K562 (cell line): ENCODE measurements around the gene SYNE1. TPM values are rescaled to one million over a fixed set of nuclear protein-coding genes. Genes with fewer than 3 reads are reported as not detected.

Experiments used
- ATAC-seq: fragments of 200-7000 bp; cut with Tn5 transposase; 3 replicates; pipeline ENCODE4 v1.9.1; 2020; ENCODE audit warnings: moderate library complexity
- BruUV-seq: library from RNA; stranded (reverse); fragments of 400-500 nt; replicated peaks from 2 replicates; lab custom pipeline; 2021; lab: Mats Ljungman, UMichigan
- CTCF ChIA-PET: fragments of 300-600 bp; formaldehyde crosslinking; extraction: SDS; loops from one replicate; lab custom pipeline; 2021; ENCODE audit warnings: low intra/inter-chr PET ratio; lab: Yijun Ruan, JAX
- POLR2A ChIA-PET: fragments of 300-600, 350-650 bp; sonication (Branson Sonifier 250); formaldehyde crosslinking; extraction: SDS; loops from one replicate; lab custom pipeline; 2021; ENCODE audit warnings: antibody characterized with exemption, inconsistent platforms; lab: Yijun Ruan, JAX
- DNase-seq, 4 experiments: peaks; one replicate each; pipeline versions ENCODE4 v3.0.0 to v3.0.0-alpha.2; 2011 to 2018; ENCODE audit warnings: low spot score in 3 of 4, mixed read lengths in 3 of 4; ENCODE audit errors: extremely low read depth in 1 of 4
- FAIRE-seq: peaks from 2 replicates; lab custom pipeline; 2011; peaks lifted over from hg19 to GRCh38; lab: Jason Lieb, UNC
- H2AFZ ChIP-seq: 2 replicates; pipeline ENCODE4 v1.6.0; 2011; ENCODE audit warnings: low read depth, low read length, control low read depth, inconsistent platforms
- H3K27ac ChIP-seq: fragments of 200-600 bp; 3 replicates; pipeline ENCODE4 v1.8.0; 2011; ENCODE audit warnings: low read depth, mild to moderate bottlenecking, control low read depth, inconsistent platforms, low read length, moderate library complexity, mixed read lengths; ENCODE audit errors: extremely low read depth
- H3K27me3 ChIP-seq, 2 experiments: fragments of 300-600 bp in 1 of 2; 2 replicates in 1 of 2; 3 replicates in 1 of 2; pipeline versions ENCODE4 v1.6.0 to v1.8.0; 2011; ENCODE audit warnings: inconsistent platforms in 2 of 2, low read length in 2 of 2, mild to moderate bottlenecking in 1 of 2, mixed read lengths in 1 of 2, moderate library complexity in 1 of 2; ENCODE audit not compliant: control insufficient read depth in 2 of 2, insufficient read depth in 2 of 2
- H3K36me3 ChIP-seq: fragments of 300-600 bp; 3 replicates; pipeline ENCODE4 v1.8.0; 2011; ENCODE audit warnings: mild to moderate bottlenecking, low read length, inconsistent platforms; ENCODE audit not compliant: control insufficient read depth, insufficient read depth
- H3K4me1 ChIP-seq, 2 experiments: fragments of 200-600 bp in 1 of 2; replicated peaks in 1 of 2; 2 replicates in 1 of 2; 3 replicates in 1 of 2; pipeline versions ENCODE4 v1.5.1 to v1.8.0; 2011; ENCODE audit warnings: inconsistent platforms in 2 of 2, low read length in 2 of 2, mild to moderate bottlenecking in 1 of 2, mixed read lengths in 1 of 2, moderate library complexity in 1 of 2; ENCODE audit not compliant: control insufficient read depth in 2 of 2, insufficient read depth in 2 of 2
- H3K4me2 ChIP-seq: 2 replicates; pipeline ENCODE4 v1.6.1; 2011; ENCODE audit warnings: low read length, control low read depth, inconsistent platforms, mixed read lengths; ENCODE audit not compliant: insufficient read depth
- H3K4me3 ChIP-seq: fragments of 200-600 bp; sonication (generic), shearing (Covaris generic); 2 replicates; pipeline ENCODE4 v1.5.1; 2016; ENCODE audit warnings: control low read depth, inconsistent platforms
- H3K79me2 ChIP-seq: fragments of 200-600 bp; 3 replicates; pipeline ENCODE4 v1.8.0; 2011; ENCODE audit warnings: low read length, inconsistent platforms; ENCODE audit not compliant: control insufficient read depth, insufficient read depth
- H3K9ac ChIP-seq, 2 experiments: 2 replicates each; pipeline versions ENCODE4 v1.6.0 to v1.6.1; 2011; ENCODE audit warnings: low read depth in 2 of 2, low read length in 2 of 2, control low read depth in 1 of 2, inconsistent platforms in 1 of 2, mild to moderate bottlenecking in 1 of 2, mixed read lengths in 1 of 2; ENCODE audit not compliant: insufficient read depth in 1 of 2
- H3K9me1 ChIP-seq: one replicate; pipeline ENCODE4 v1.6.0; 2011; ENCODE audit warnings: inconsistent platforms, mild to moderate bottlenecking, low read length, moderate library complexity; ENCODE audit not compliant: control insufficient read depth, insufficient read depth
- H3K9me3 ChIP-seq: replicated peaks from 2 replicates; pipeline ENCODE4 v1.5.1; 2011; ENCODE audit warnings: low read depth, low read length, inconsistent platforms; ENCODE audit not compliant: control insufficient read depth, insufficient read depth
- H4K20me1 ChIP-seq: replicated peaks from 2 replicates; pipeline ENCODE4 v1.6.1; 2011; ENCODE audit warnings: low read length, inconsistent platforms, mixed read lengths; ENCODE audit not compliant: control insufficient read depth, insufficient read depth
- FOXA3 ChIP-seq, 2 experiments: fragments of 450-650 bp in 1 of 2; sonication (generic) in 1 of 2; formaldehyde crosslinking; IDR thresholded peaks in 1 of 2; conservative IDR thresholded peaks in 1 of 2; 2 replicates each; pipeline versions ENCODE4 v1.4.0 to v1.8.0; 2020 to 2022; ENCODE audit warnings: mild to moderate bottlenecking in 2 of 2, missing genetic modification reagents in 1 of 2
- NUFIP1 ChIP-seq: fragments of 450-650 bp; IDR thresholded peaks from 2 replicates; pipeline ENCODE4 v1.6.1; 2018; ENCODE audit not compliant: partially characterized antibody
- PBX2 ChIP-seq, 2 experiments: IDR thresholded peaks in 1 of 2; conservative IDR thresholded peaks in 1 of 2; 2 replicates each; pipeline ENCODE4 v1.6.1; 2016; ENCODE audit warnings: low read depth in 2 of 2, mild to moderate bottlenecking in 1 of 2, missing compliant biosample characterization in 1 of 2, missing genetic modification characterization in 1 of 2, moderate library complexity in 1 of 2
- RFX1 ChIP-seq: fragments of 450-650 bp; IDR thresholded peaks from 2 replicates; pipeline ENCODE4 v1.6.1; 2016; ENCODE audit warnings: mild to moderate bottlenecking, moderate library complexity
- WGBS: fragments of 100-300 bp; shearing (Covaris generic); methylation state at CpG from one replicate; pipeline ENCODE4 v1.1.6; 2016; ENCODE audit warnings: low coverage, mixed read lengths; ENCODE audit not compliant: insufficient coverage; ENCODE audit errors: missing lambda C conversion rate; 5-methylcytosine and 5-hydroxymethylcytosine counted together
- in situ Hi-C: fragments of 300-500 bp; cut with MboI; formaldehyde crosslinking; loops from 4 replicates; pipeline ENCODE4 v1.15.0; 2018; ENCODE audit warnings: inconsistent platforms, mixed read lengths
- intact Hi-C: fragments of 100-400 bp; cut with micrococcal nuclease; formaldehyde crosslinking; loops from 2 replicates; pipeline ENCODE4 v1.14.2; 2022
- polyA plus RNA-seq, 8 experiments: library from polyadenylated mRNA; depleted of rRNA in 4 of 8; stranded (reverse) in 5 of 8; unstranded in 3 of 8; fragments of >200 nt; fragmentation: Nextera tagmentation in 2 of 8; fragmentation: Illumina TruSeq in 1 of 8; extraction: Ambion mirVana in 2 of 8; extraction: Trizol in 1 of 8; gene quantifications; 2 replicates each; pipeline versions ENCODE4 v1.2.1 to v1.2.3, GENCODE V29; 2011 to 2014; ENCODE audit warnings: inconsistent platforms in 1 of 8, missing spikeins in 1 of 8
- total RNA-seq, 7 experiments: library from RNA; depleted of rRNA in 6 of 7; stranded (reverse); fragments of >200 nt in 6 of 7; fragmentation: Illumina TruSeq in 2 of 7; extraction: Trizol in 2 of 7; gene quantifications; 2 replicates each; pipeline versions ENCODE4 v1.2.1 to v1.2.3, GENCODE V29; 2011 to 2021; ENCODE audit warnings: low replicate concordance in 1 of 7
- TF ChIP-seq, protein P1 (sequence below): sonication (generic); formaldehyde crosslinking; IDR thresholded peaks from 2 replicates; pipeline ENCODE4 v1.8.0; 2022; ENCODE audit warnings: missing genetic modification reagents, mild to moderate bottlenecking, borderline replicate concordance

The SYNE1 gene
- total and polyA plus RNA-seq, 9 of the 15 experiments (the other 6 are each of a cell fraction or from before 2014, with no cell fraction given): under 0.01 to 0.42 (median 0.08) TPM; not detected in 1

- TF ChIP-seq, protein P1, sequence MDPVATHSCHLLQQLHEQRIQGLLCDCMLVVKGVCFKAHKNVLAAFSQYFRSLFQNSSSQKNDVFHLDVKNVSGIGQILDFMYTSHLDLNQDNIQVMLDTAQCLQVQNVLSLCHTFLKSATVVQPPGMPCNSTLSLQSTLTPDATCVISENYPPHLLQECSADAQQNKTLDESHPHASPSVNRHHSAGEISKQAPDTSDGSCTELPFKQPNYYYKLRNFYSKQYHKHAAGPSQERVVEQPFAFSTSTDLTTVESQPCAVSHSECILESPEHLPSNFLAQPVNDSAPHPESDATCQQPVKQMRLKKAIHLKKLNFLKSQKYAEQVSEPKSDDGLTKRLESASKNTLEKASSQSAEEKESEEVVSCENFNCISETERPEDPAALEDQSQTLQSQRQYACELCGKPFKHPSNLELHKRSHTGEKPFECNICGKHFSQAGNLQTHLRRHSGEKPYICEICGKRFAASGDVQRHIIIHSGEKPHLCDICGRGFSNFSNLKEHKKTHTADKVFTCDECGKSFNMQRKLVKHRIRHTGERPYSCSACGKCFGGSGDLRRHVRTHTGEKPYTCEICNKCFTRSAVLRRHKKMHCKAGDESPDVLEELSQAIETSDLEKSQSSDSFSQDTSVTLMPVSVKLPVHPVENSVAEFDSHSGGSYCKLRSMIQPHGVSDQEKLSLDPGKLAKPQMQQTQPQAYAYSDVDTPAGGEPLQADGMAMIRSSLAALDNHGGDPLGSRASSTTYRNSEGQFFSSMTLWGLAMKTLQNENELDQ (CRISPR knock-in tag): no peak
- no peak for TF ChIP-seq FOXA3 (CRISPR knock-in tag; conservative IDR thresholded peaks at IDR 0.05 in 1 of 2, IDR thresholded peaks at IDR 0.05 in 1 of 2)
- no peak for TF ChIP-seq NUFIP1
- TF ChIP-seq, all 486 proteins: peak for 0
Observed at GRCh38 chr6:152386131-152386530, 251.0 kb downstream of the SYNE1 start (continued).

- Histone ChIP-seq H3K9ac (no peak overlapping the region), H3K9me3 (no peaks in the 10 kb centered on the region), H3K4me3 (no peak overlapping the region), H4K20me1 (no peaks in the 10 kb centered on the region), H3K27me3 (no peaks in the 10 kb centered on the region), H3K9me1 (no peaks in the 10 kb centered on the region), H3K79me2 (no peaks in the 10 kb centered on the region), H3K36me3 (no peaks in the 10 kb centered on the region), H3K4me2 (no peak overlapping the region), H2AFZ (no peak overlapping the region), H3K27ac (no peak overlapping the region), H3K4me1 (no peaks in the 10 kb centered on the region)
- TF ChIP-seq PBX2 (CRISPR knock-in tag; IDR thresholded peaks at IDR 0.05; ENCODE audit: low read depth) (no peak), PBX2 (tag; conservative IDR thresholded peaks at IDR 0.05; ENCODE audit: low read depth) (no peak), RFX1 (peak; percentile 57)
- DNase-seq (no peak), FAIRE-seq (no peak), ATAC-seq (no peak)
- POLR2A ChIA-PET: no interaction called here
- no TSS peak for BruUV-seq
- 2% methylated on average over 17 of the region's 17 CpGs for WGBS
- intact Hi-C loops (no loop called here), in situ Hi-C loops (no loop called here)
- CTCF ChIA-PET: no interaction called here
Observed at GRCh38 chr6:152380993-152381898, 255.9 kb downstream of the SYNE1 start.
